C4-2B (cell line): Measurements from ENCODE around the gene MS4A15.

ENCODE experiments used
- ZFX ChIP-seq: fragments of 450-650 bp; IDR thresholded peaks from 2 replicates; pipeline ENCODE4 v1.6.1; 2017
- TF ChIP-seq, protein P1 (sequence below): fragments of 450-650 bp; conservative IDR thresholded peaks from 2 replicates; pipeline ENCODE4 v1.5.1; 2017; ENCODE audit warnings: mild to moderate bottlenecking

DNA sequence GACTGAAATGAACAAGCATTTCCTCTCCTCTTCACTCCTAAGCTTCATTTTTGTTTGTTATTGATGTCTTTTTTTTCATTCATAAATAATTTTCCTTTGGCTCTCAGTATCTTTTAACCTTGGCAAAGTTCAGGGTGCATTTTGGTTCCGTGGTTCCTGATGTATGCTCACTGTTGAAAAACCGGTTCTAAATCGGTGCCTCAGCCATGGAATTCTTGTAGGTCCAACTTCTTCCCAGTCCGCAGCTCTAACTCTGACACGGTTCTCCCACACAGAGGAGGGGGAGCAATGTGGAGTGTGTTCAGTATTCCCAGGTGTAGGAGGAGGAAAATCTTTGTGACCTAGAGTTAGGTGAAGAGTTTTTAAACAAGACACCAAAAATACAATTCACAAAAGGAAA is 12.6 kb upstream of the MS4A15 start:
- TF ChIP-seq, protein P1, sequence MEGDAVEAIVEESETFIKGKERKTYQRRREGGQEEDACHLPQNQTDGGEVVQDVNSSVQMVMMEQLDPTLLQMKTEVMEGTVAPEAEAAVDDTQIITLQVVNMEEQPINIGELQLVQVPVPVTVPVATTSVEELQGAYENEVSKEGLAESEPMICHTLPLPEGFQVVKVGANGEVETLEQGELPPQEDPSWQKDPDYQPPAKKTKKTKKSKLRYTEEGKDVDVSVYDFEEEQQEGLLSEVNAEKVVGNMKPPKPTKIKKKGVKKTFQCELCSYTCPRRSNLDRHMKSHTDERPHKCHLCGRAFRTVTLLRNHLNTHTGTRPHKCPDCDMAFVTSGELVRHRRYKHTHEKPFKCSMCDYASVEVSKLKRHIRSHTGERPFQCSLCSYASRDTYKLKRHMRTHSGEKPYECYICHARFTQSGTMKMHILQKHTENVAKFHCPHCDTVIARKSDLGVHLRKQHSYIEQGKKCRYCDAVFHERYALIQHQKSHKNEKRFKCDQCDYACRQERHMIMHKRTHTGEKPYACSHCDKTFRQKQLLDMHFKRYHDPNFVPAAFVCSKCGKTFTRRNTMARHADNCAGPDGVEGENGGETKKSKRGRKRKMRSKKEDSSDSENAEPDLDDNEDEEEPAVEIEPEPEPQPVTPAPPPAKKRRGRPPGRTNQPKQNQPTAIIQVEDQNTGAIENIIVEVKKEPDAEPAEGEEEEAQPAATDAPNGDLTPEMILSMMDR, result no peak
- no peak for TF ChIP-seq ZFX
